C1 segment of cervical spinal cord (tissue), 14 donors: ENCODE results near the gene LRATD1.
A peak's percentile ranks its signal among the peaks of the same experiment; 100 is the strongest.
"Not testable (repeated sequence)": the region's sequence is repeated elsewhere in the genome, so short reads cannot be mapped to it uniquely, and the experiment has no call there.

Experiments
- DNase-seq, 14 donors: peaks; one replicate each; lab custom pipeline; 2025; lab: John Stamatoyannopoulos, UW

The LRATD1 gene, protein sequence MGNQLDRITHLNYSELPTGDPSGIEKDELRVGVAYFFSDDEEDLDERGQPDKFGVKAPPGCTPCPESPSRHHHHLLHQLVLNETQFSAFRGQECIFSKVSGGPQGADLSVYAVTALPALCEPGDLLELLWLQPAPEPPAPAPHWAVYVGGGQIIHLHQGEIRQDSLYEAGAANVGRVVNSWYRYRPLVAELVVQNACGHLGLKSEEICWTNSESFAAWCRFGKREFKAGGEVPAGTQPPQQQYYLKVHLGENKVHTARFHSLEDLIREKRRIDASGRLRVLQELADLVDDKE

DNA sequence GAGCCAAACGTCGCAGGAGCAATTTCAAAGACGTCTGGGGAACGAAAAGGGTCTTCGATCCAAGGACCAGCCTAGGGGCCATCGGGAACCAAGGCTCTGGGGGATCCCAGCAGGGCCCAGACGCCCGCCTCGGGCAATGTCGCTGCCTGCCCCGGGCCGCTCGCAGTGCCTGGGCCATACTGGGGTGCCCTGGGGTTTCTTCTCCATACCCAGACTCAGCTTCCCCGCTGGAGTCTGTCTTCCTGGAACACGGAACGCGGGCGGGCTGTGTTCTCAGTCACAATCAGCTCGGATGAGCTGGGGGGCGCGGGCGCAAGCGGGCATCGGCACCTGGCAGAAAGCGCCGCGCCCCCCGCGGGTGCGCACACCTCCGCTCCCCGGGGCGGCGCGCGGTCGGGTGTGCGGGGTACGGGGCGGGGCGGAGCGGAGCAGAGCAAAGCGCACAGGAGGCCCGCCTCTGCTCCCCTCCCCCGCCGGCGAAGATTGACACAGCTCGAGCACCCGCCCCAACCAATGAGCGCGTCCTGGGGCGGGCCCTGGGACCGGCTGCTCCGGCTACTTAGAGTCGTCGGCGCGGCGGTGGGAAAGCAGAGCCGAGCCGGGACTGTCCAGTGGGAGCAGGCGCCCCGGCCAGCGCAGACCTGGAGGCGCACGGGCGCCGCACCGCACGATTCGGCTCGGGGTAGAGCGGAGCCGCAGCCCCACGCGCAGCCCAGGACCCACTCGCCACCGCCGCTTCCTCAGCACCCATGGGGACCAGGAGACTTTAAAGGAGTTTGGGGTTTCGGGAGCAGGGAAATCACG is at the start of gene LRATD1:
Gene LRATD1, plus strand, starts transcription at position 585 of the 804 bp plus-strand sequence. CDS start 1,263 bp downstream, outside the sequence.
- peak in 12 of 14 donors; percentile 6 to 83 (median 64) for DNase-seq

DNA sequence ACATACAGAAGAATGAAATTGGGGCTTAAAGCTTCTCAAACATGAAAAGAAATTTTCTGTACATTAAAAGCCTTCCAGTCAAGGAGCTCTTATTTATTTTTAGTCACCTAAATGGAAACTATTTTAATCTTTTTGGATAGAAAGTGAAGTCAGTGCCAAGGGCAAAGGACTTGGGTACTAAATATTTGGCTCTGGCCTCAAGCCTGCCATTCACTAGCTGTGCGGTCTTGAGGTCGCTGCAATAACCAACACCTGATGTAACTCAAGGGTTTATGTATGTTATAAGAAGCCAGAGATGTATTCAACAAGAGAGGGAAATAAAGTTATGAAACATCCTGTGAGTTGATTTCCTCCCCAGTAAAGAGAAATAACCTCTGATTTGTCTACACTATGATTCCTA is 49.5 kb upstream of the LRATD1 start:
- DNase-seq, result no peak

DNA sequence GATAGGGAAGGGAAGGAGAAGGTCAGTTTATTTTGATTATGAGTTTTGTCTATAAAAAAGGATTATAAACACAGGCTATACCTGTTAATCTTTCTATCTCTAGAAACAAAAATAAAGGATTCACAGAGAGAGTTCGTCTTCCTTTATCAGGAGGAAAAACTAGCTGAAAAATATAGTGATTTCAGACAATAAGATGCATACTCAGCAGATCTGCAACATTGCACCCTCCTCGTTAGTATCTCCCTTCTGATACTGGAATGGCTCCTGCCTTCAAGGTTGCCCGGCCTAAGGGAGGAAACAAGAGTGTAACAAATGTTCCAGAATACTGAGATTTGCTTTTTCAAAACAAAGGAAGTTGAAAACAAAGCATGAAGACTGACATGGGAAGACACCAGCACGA is 48.7 kb upstream of the LRATD1 start:
- no peak for DNase-seq

DNA sequence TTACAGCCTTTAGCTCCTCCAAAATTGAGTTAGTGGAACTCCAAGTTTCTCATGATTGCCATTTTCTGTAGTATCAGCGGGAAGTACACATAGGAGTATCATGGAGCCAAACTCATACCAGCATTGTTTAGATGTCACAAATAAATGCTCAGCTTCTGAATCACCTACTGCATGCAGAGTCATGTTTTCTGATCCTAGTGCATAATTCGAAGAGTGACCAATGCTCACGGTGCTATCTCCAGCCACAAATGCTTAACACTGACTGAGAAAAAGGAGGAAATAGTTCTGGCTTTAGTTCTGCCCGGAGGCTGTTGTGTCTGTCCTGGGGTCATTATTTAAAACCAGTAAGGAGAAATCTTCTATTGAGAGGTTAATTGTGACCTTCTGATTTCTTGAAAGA is 45.4 kb upstream of the LRATD1 start:
- no peak for DNase-seq

DNA sequence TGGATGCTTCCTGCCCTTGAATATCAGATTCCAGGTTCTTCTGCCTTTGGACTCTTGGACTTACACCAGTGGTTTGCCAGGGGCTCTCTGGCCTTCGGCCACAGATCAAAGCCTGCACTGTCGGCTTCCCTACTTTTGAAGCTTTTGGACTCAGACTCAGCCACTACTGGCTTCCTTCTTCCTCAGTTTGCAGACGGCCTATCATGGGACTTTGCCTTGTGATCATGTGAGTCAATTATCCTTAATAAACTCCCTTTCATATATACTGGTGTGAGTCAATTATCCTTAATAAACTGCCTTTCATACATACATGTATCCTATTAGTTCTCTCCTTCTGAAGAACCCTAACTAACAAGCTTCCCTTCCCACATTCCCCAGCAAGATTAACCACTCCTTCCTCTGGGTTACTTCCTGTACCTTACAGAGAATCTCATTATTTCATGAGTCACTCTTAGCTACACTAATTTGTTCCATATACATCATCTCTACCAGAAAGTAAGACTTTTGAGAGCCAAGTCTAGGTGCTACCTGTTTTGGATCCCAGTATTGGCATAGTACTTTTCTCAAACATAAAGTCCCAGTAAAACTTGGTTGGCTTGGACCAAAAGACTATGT is 31.3 kb upstream of the LRATD1 start:
- no peak for DNase-seq

DNA sequence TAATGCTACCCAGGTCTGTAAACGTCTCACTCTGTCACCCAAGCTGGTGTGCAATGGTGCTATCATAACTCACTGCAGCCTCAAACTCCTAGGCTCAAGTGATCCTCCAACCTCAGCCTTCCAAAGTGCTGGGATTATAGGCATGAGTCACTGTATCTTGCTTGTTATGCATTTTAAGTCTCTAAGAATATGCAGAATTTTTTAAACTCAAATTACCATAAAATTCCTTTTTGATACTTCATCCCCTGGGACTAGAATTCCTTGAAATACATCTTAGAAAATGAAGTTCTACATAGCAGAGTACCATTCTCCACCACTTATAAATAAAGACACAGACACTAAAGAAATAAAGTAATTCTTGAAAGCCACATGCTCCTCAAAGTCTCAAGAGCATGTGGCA is 30.2 kb upstream of the LRATD1 start:
- DNase-seq, result no peak

DNA sequence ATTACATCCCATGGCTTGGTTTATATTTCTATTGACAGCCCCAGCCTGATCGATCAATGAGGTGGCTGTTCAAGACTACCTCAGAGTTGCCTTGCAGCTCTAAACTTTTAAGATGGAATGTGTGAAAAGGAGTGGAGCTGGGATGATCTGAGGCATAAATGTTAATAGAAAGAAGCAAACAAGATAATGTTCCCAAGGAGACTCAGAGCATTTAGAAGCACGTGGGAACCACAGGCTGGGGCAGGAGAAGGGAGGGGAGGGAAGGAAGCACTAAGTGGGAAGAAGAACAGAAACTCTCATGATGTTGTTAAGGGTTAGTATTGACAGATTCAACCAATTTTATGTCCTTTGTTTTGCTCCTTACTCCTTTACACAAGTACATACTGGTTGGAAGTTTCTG is 28.8 kb upstream of the LRATD1 start:
- DNase-seq, result no peak

DNA sequence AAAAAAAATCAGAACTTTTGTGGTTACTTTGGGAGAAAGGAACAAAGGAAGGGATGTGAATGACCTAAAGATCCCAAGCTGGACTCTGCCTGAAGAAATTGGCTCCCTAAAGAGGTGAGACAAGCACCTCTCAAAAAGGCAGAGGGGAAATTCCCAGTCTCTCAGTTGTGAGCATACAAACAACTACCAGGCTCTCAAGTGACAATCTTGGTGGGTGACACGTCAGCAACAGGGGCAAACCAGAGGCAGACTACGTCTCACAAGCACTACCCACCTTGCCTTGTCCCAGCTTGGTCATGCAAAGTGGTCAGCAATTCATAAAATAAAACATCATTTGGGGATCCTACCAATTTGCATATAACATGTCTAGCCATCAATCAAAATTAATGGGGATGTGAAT is 24.3 kb upstream of the LRATD1 start:
- DNase-seq, result no peak

DNA sequence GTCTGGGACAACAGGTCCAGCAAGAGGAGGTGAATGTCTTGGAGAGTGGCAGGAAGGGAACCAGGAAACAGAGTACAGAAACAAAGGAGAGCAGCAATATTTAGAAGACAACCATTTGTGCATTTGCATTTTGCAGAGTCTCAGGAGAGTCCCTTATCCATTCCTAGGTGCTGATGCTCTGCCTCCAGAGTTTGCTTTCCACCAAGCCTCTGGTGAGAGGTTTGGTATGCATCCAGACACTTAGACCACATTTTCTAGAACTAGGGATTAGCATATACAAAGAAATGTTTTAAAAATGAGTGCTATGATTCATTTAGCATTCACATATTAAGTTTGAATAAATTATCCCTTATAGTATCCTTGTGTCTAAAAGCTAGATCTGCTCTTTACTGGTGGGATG is 18.5 kb upstream of the LRATD1 start:
- no peak for DNase-seq

DNA sequence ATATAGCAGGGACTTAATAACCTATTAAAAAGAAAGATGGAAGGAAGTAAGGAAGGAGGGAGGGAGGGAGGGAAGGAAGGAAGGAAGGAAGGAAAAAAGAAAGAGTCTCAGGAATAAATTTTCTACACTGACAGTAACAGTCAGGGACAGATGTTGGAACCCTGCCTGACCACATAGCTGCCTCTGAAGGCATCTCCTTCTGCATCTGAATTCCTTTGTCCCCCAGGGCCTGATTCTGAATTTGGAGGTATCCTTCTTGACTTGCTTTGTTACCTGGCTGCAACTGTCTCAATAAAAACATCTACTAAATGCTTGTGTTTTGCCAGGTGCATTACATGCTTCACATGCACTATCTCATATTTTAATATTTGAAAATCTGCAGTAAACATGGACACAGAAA is 17.4 kb upstream of the LRATD1 start:
- DNase-seq, result no peak

DNA sequence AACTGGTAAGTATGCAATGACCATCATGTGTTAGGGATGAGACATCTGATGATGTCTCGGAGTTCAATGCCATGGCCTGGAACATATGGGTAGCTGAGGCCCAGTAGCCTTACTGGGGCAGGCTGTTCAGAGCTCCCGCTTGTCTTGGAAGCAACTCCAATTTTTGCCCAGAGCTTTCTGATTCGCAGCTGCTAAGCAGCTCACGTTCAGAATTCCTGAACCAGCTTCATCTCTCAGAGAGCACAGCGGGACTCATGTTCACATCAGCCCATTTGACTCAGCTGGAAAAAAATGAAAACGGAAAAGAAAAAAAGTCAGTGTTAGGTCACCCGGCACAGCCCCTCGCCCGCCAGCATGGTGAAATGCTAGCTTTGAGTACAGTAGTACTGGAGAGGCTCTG is 16.8 kb upstream of the LRATD1 start:
- DNase-seq, result no peak

DNA sequence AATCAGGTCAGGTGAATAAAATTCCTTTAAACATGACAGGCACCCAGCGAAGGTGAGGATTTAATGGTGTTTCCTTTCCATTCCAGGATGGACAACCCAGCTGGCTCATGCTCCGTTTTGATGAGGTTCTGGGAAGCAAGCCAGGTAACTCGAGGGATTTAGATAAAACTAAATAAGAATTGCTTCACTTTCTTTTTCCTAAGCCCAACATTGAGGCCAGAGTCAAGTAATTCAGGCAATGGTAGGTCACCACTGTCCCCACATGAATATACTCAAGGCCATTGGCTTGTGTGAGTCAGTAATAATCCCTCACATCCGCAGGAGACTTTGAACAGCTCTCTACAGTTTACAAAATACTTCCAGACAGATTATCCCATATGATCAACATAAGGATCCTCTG is 16.2 kb upstream of the LRATD1 start:
- DNase-seq, result no peak

DNA sequence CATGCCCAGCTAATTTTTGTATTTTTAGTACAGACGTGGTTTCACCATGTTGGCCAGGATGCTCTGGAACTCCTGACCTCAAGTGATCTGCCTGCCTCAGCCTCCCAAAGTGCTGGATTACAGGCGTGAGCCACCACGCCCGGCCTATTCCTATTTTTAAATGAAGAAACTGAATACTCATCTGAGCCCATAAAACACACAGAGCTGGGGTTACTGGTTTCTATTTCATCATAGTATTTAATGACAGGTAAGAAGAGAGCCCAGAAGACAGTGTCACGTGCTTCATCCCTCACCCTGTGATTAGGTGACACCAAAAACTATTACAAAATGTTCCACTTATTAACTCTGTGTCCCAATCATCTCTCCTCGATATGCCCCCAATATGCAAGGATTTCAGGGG is 15.6 kb upstream of the LRATD1 start:
- DNase-seq, result no peak

DNA sequence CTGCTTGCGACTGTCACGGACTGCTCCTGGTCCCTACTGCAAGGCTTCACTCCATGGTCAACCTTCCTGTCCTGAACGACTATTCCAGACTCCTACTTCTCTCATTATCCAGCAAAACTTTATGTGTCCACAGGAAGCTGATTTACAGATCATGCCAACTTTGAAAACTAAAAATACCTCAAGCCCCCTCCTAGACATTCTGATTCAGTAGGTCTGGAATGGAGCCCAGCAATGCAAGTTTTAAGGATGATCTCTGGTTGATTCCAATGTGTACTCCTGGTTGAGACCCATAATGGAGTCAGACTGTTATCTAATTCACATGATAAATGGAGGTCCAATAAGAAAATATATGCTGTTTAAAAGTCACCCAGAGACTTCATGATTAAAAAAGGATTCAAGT is 13.1 kb upstream of the LRATD1 start:
- no peak for DNase-seq

DNA sequence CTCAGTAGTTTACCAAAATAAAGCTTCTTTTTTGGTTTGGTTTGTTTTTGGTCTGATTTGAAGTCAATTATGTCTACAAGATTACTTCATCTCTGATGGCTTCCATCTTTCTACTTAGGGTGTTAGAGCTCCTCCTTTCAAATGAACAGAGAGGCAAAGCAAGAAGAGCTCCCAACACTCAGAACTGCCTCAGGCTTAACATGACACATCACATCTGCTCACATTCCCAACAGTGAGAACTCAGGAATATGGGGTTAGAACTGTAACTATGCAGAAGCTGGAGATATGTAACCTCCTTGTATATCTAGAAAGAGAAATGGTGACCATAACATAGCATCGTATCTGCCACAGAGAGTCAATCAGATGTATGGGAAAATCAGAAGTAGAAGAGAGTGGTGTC is 11.4 kb upstream of the LRATD1 start:
- DNase-seq, result no peak

DNA sequence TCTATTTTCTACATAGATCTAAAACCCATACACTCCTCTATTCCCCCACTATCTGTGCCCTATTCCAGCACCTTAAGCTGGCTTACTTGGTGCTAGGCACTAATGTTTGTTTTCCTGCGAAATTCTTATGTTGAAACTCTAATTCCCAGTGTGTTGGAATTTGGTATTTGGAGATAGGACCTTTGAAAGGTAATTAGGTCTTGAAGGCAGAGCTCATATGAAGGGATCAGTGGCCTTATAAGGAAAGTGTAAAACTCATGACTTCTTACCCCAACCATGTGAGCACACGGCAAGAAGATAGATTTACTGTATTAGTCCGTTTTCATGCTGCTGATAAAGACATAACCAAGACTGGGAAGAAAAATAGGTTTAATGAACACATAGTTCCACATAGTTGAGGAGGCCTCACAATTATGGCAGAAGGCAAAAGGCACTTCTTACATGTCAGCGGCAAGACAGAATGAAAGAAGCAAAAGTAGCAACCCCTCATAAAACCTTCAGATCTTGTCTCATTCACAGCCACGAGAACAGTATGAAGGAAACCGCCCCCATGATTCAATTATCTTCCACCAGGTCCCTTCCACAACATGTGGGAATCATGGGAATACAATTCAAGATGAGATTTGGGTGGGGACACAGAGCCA is 10.5 kb upstream of the LRATD1 start:
- no peak for DNase-seq

DNA sequence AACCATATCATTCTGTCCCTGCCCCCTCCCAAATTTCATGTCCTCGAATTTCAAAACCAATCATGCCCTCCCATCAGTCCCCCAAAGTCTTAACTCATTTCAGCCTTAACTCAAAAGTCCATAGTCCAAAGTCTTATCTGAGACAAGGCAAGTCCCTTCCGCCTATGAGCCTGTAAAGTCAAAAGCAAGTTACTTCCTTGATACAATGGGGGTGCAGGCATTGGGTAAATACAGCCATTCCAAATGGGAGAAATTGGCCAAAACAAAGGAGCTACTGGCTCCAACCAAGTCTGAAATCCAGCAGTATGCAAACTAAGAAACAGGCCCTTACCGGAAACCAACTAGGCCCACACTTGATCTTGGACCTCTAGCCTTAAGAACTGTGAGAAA is 10.0 kb upstream of the LRATD1 start:
- not testable (repeated sequence) for DNase-seq

DNA sequence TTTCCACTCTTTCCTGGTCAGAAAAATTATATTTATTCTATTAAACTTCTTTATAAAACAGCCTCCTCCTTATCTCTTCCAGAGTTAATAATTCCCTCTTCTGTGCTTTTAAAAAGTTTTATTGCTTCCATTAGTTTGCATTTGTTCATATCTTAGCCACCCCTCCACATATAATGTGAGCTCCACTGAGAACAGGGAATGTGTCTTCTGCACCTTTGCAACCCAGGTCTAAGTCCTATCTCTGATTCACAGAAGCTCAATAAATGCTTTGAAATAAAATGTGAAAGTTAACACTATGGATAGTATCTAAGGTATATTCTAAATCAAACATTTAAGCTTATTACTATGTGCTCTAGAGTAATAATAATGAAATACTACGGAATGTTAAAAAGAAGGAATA is 9.3 kb upstream of the LRATD1 start:
- no peak for DNase-seq

DNA sequence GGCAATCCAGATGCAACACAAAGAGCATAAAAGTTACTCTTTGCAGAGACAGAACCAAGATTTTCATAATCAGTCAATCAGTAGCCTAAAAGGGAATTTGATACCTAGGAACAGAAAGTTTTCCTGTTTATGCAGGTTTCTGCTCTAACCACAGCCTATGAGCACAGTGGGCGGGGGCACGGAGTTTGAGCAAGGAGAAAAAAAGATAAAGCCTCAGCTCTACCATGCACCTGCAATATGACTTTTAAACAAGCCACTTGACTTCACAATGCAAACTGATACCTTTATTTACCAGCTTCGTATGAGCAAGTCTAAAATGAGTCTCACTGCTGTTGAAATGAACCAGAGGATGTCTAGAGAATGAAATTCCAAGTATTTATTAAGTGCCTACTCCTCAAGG is 5.6 kb upstream of the LRATD1 start:
- DNase-seq, result no peak

DNA sequence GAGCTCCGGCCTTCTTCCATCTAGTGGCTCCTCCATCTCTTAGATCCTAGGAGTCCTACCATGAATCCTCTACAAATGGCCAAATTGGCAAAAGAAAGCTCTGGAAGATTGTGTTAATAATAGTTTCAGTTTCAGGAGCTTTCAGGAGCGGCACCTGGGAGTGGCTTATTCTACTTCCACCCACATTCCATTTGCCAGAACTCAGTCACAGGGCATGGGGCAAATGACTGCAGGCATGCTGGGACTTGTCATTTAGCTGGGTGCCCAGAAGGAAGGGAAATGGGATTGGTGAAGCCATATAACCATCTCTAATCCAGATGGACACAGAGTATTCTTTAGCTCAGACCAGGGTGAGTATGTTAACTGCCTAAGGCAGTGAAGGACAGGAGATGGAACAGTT is 3.6 kb upstream of the LRATD1 start:
- DNase-seq, result no peak

DNA sequence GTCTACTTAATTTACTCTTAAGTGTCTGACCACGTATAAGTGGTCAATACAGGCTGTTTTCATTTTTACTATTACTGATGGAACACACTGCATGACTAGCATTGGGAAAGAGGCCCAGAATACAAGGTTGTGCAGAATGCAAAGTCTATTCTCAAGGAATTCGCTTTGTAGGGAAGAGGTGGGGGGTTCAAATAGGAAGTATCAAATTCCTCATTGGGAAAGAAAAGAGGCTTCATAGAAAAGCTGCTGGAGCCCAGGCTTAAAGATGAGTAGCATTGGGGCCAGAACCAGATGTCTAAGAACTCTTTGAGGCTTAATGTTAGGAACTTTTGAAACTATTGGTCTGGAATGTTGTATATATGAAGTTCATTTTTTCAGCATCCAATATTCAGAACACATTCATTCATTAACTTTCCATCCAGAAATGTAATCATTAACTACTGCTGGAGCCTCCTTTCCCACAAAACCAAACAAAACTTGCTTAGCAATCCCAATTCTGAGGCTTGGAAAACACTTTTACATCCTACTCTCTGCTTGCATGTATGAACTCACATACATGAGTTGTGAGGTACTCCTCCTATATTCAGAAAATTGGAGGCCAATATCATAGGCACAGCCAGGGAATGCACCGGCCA is 994 bp upstream of the LRATD1 start:
- no peak for DNase-seq

DNA sequence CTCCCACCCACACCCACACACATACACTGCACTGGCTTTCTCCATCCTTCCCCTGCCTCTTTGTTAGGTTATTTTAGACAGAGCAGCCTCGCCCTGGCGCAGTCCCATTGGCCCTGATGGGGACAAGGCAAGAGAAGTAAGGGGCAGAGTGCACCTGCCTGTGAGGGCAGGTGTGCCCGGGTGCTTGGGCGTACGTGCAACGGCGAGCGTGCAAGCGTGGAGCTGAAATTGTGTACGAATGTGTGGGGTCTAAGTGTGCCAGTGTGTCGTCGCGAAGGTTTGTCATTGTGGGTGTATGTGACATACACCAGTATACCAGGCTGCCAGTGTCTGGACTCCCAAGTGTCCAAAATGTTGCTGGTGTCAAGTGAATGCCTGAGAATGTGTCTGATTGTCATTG is 544 bp downstream of the LRATD1 start:
- peak in 2 of 14 donors; percentile 7 to 17 for DNase-seq
